AG04449 (cell line): ENCODE results near the gene STRADA.

Experiments
- CTCF ChIA-PET: fragments of 350-600 bp; formaldehyde crosslinking; extraction: SDS; loops from one replicate; lab custom pipeline; 2021; ENCODE audit warnings: antibody characterized with exemption; lab: Yijun Ruan, JAX
- POLR2A ChIA-PET: fragments of 400-600, 350-600 bp; formaldehyde crosslinking; extraction: SDS; loops from one replicate; lab custom pipeline; 2020; ENCODE audit warnings: antibody characterized with exemption, inconsistent platforms; lab: Yijun Ruan, JAX
- DNase-seq: peaks from one replicate; pipeline ENCODE4 v3.0.0-alpha.2; 2010; ENCODE audit warnings: low read depth, low spot score
- H3K4me3 ChIP-seq: 2 replicates; pipeline ENCODE4 v1.5.1; 2011; ENCODE audit warnings: low read depth, mild to moderate bottlenecking, control low read depth, low read length
- CTCF ChIP-seq: IDR thresholded peaks from one replicate; pipeline ENCODE4 v1.5.1; 2011; ENCODE audit warnings: mild to moderate bottlenecking, moderate library complexity, low read length, control low read depth, inconsistent platforms; ENCODE audit not compliant: insufficient read depth; ENCODE audit errors: missing control alignments

Gene STRADA, protein sequence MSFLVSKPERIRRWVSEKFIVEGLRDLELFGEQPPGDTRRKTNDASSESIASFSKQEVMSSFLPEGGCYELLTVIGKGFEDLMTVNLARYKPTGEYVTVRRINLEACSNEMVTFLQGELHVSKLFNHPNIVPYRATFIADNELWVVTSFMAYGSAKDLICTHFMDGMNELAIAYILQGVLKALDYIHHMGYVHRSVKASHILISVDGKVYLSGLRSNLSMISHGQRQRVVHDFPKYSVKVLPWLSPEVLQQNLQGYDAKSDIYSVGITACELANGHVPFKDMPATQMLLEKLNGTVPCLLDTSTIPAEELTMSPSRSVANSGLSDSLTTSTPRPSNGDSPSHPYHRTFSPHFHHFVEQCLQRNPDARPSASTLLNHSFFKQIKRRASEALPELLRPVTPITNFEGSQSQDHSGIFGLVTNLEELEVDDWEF

GRCh38 chr17:63741408-63742173 lies at the start of gene STRADA:
TSS of gene STRADA (minus strand) at chr17:63741799. CDS start at chr17:63728369, 13,430 bp downstream.
- DNase-seq, result peak; percentile 59
- TF ChIP-seq CTCF, result no peak
- ChIA-PET CTCF (interaction anchor here (1.0 kb wide), 1 partner anchor 86 kb away, joined by 3 read pairs; the partner anchor contains the start of gene FTSJ3), POLR2A (interaction anchor here (0.8 kb wide), 1 partner anchor 42 kb away, joined by 4 read pairs; the partner anchor contains the start of gene LIMD2)
- H3K4me3 ChIP-seq, result peak within 1 kb of the TSS; percentile 85

- ChIA-PET POLR2A (no interaction called here), CTCF (interaction anchor here (1.7 to 2.0 kb wide), 2 partner anchors 9 to 365 kb away, joined by 3 to 6 read pairs; no protein-coding TSS in a partner anchor)
- TF ChIP-seq CTCF, result no peak
- H3K4me3 ChIP-seq, result no peak overlapping the region
- DNase-seq, result no peak
Measured at GRCh38 chr17:63790057-63790456, 48.5 kb upstream of the STRADA start.

- no peak for TF ChIP-seq CTCF
- POLR2A ChIA-PET, result no interaction called here
- DNase-seq, result no peak
- H3K4me3 ChIP-seq, result no peak overlapping the region
- CTCF ChIA-PET, result interaction anchor here (0.9 to 1.3 kb wide), 2 partner anchors 9 to 48 kb away, joined by 3 read pairs; no protein-coding TSS in a partner anchor
Measured at GRCh38 chr17:63786971-63787711, 45.5 kb upstream of the STRADA start.

DNA sequence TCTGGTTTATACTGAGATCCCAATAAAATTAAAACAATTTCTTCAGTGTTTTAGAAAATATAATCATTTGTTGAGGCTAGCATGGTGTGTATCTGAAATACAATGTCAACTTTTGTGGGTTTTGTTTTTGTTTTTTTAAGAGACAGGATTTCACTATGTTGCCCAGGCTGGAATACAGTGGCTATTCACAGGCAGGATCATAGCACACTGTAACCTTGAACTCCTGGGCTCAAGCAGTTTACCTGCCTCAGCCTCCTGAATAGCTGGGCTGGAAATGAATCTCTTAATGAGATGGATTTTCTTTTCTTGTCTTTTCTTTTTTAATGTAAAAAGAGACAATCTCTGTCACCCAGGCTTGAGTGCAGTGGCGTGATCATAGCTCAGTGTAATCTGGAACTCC lies 44.5 kb upstream of the STRADA start:
- no peak overlapping the region for H3K4me3 ChIP-seq
- TF ChIP-seq CTCF, result no peak
- CTCF ChIA-PET, result interaction anchor here (0.6 to 1.3 kb wide), 3 partner anchors 11 to 49 kb away, joined by 3 to 5 read pairs (median 3); no protein-coding TSS in a partner anchor
- POLR2A ChIA-PET, result no interaction called here
- DNase-seq, result no peak

DNA sequence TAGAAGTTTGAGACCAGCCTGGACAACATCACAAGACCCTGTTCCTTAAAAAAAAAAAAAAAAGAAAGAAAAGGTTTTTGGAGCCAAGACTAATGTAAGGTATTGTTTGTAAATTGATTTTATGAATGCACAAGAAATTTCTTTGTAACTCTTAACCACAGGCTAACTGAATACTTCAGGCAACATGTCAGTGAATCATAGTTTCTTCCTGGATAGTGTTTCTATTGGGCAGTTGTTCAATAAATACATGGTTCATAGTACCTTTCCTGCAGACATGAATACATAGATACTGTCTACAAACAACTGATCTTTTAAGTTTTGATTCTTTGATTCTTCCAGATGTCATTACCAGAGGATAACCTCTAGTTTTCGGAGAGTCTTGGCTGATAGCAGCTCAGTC lies 44.0 kb upstream of the STRADA start:
- no peak for DNase-seq
- no peak for TF ChIP-seq CTCF
- H3K4me3 ChIP-seq, result no peak overlapping the region
- POLR2A ChIA-PET, result no interaction called here
- CTCF ChIA-PET, result interaction anchor here (1.4 kb wide), 1 partner anchor 11 kb away, joined by 3 read pairs; no protein-coding TSS in a partner anchor
